K562 (cell line): ENCODE results near the gene USP28. TPM values are rescaled to one million over a fixed set of nuclear protein-coding genes. Genes with fewer than 3 reads are reported as not detected.
A peak's percentile ranks its signal among the peaks of the same experiment; 100 is the strongest.

Experiments used
- ATAC-seq: fragments of 200-7000 bp; cut with Tn5 transposase; 3 replicates; pipeline ENCODE4 v1.9.1; 2020; ENCODE audit warnings: moderate library complexity
- BruUV-seq: library from RNA; stranded (reverse); fragments of 400-500 nt; replicated peaks from 2 replicates; lab custom pipeline; 2021; lab: Mats Ljungman, UMichigan
- CTCF ChIA-PET: fragments of 300-600 bp; formaldehyde crosslinking; extraction: SDS; loops from one replicate; lab custom pipeline; 2021; ENCODE audit warnings: low intra/inter-chr PET ratio; lab: Yijun Ruan, JAX
- POLR2A ChIA-PET: fragments of 300-600, 350-650 bp; sonication (Branson Sonifier 250); formaldehyde crosslinking; extraction: SDS; loops from one replicate; lab custom pipeline; 2021; ENCODE audit warnings: antibody characterized with exemption, inconsistent platforms; lab: Yijun Ruan, JAX
- DNase-seq, 4 experiments: peaks; one replicate each; pipeline versions ENCODE4 v3.0.0 to v3.0.0-alpha.2; 2011 to 2018; ENCODE audit warnings: low spot score in 3 of 4, mixed read lengths in 3 of 4; ENCODE audit errors: extremely low read depth in 1 of 4
- FAIRE-seq: peaks from 2 replicates; lab custom pipeline; 2011; peaks lifted over from hg19 to GRCh38; lab: Jason Lieb, UNC
- H2AFZ ChIP-seq: 2 replicates; pipeline ENCODE4 v1.6.0; 2011; ENCODE audit warnings: low read depth, low read length, control low read depth, inconsistent platforms
- H3K27ac ChIP-seq: fragments of 200-600 bp; 3 replicates; pipeline ENCODE4 v1.8.0; 2011; ENCODE audit warnings: low read depth, mild to moderate bottlenecking, control low read depth, inconsistent platforms, low read length, moderate library complexity, mixed read lengths; ENCODE audit errors: extremely low read depth
- H3K27me3 ChIP-seq, 2 experiments: fragments of 300-600 bp in 1 of 2; 2 replicates in 1 of 2; 3 replicates in 1 of 2; pipeline versions ENCODE4 v1.6.0 to v1.8.0; 2011; ENCODE audit warnings: inconsistent platforms in 2 of 2, low read length in 2 of 2, mild to moderate bottlenecking in 1 of 2, mixed read lengths in 1 of 2, moderate library complexity in 1 of 2; ENCODE audit not compliant: control insufficient read depth in 2 of 2, insufficient read depth in 2 of 2
- H3K36me3 ChIP-seq: fragments of 300-600 bp; 3 replicates; pipeline ENCODE4 v1.8.0; 2011; ENCODE audit warnings: mild to moderate bottlenecking, low read length, inconsistent platforms; ENCODE audit not compliant: control insufficient read depth, insufficient read depth
- H3K4me1 ChIP-seq, 2 experiments: fragments of 200-600 bp in 1 of 2; replicated peaks in 1 of 2; 2 replicates in 1 of 2; 3 replicates in 1 of 2; pipeline versions ENCODE4 v1.5.1 to v1.8.0; 2011; ENCODE audit warnings: inconsistent platforms in 2 of 2, low read length in 2 of 2, mild to moderate bottlenecking in 1 of 2, mixed read lengths in 1 of 2, moderate library complexity in 1 of 2; ENCODE audit not compliant: control insufficient read depth in 2 of 2, insufficient read depth in 2 of 2
- H3K4me2 ChIP-seq: 2 replicates; pipeline ENCODE4 v1.6.1; 2011; ENCODE audit warnings: low read length, control low read depth, inconsistent platforms, mixed read lengths; ENCODE audit not compliant: insufficient read depth
- H3K4me3 ChIP-seq: fragments of 200-600 bp; sonication (generic), shearing (Covaris generic); 2 replicates; pipeline ENCODE4 v1.5.1; 2016; ENCODE audit warnings: control low read depth, inconsistent platforms
- H3K79me2 ChIP-seq: fragments of 200-600 bp; 3 replicates; pipeline ENCODE4 v1.8.0; 2011; ENCODE audit warnings: low read length, inconsistent platforms; ENCODE audit not compliant: control insufficient read depth, insufficient read depth
- H3K9ac ChIP-seq, 2 experiments: 2 replicates each; pipeline versions ENCODE4 v1.6.0 to v1.6.1; 2011; ENCODE audit warnings: low read depth in 2 of 2, low read length in 2 of 2, control low read depth in 1 of 2, inconsistent platforms in 1 of 2, mild to moderate bottlenecking in 1 of 2, mixed read lengths in 1 of 2; ENCODE audit not compliant: insufficient read depth in 1 of 2
- H3K9me1 ChIP-seq: one replicate; pipeline ENCODE4 v1.6.0; 2011; ENCODE audit warnings: inconsistent platforms, mild to moderate bottlenecking, low read length, moderate library complexity; ENCODE audit not compliant: control insufficient read depth, insufficient read depth
- H3K9me3 ChIP-seq: replicated peaks from 2 replicates; pipeline ENCODE4 v1.5.1; 2011; ENCODE audit warnings: low read depth, low read length, inconsistent platforms; ENCODE audit not compliant: control insufficient read depth, insufficient read depth
- H4K20me1 ChIP-seq: replicated peaks from 2 replicates; pipeline ENCODE4 v1.6.1; 2011; ENCODE audit warnings: low read length, inconsistent platforms, mixed read lengths; ENCODE audit not compliant: control insufficient read depth, insufficient read depth
- ETS2 ChIP-seq: IDR thresholded peaks from 2 replicates; pipeline ENCODE4 v1.6.1; 2016; ENCODE audit warnings: borderline replicate concordance, missing genetic modification characterization, mild to moderate bottlenecking, moderate library complexity, missing compliant biosample characterization; ENCODE audit not compliant: poor library complexity, severe bottlenecking
- HBP1 ChIP-seq: fragments of 450-650 bp; formaldehyde crosslinking; IDR thresholded peaks from 2 replicates; pipeline ENCODE4 v1.4.0; 2022; ENCODE audit warnings: missing genetic modification characterization
- MEF2A ChIP-seq: IDR thresholded peaks from 2 replicates; pipeline ENCODE4 v1.6.1; 2011; ENCODE audit warnings: low read depth, mild to moderate bottlenecking, low read length, moderate library complexity; ENCODE audit not compliant: control insufficient read depth
- RNF2 ChIP-seq: sonication (generic); IDR thresholded peaks from 2 replicates; pipeline ENCODE4 v1.6.1; 2016
- ZNF316 ChIP-seq: fragments of 450-650 bp; IDR thresholded peaks from 2 replicates; pipeline ENCODE4 v1.6.1; 2016
- WGBS: fragments of 100-300 bp; shearing (Covaris generic); methylation state at CpG from one replicate; pipeline ENCODE4 v1.1.6; 2016; ENCODE audit warnings: low coverage, mixed read lengths; ENCODE audit not compliant: insufficient coverage; ENCODE audit errors: missing lambda C conversion rate; 5-methylcytosine and 5-hydroxymethylcytosine counted together
- in situ Hi-C: fragments of 300-500 bp; cut with MboI; formaldehyde crosslinking; loops from 4 replicates; pipeline ENCODE4 v1.15.0; 2018; ENCODE audit warnings: inconsistent platforms, mixed read lengths
- intact Hi-C: fragments of 100-400 bp; cut with micrococcal nuclease; formaldehyde crosslinking; loops from 2 replicates; pipeline ENCODE4 v1.14.2; 2022
- polyA plus RNA-seq, 8 experiments: library from polyadenylated mRNA; depleted of rRNA in 4 of 8; stranded (reverse) in 5 of 8; unstranded in 3 of 8; fragments of >200 nt; fragmentation: Nextera tagmentation in 2 of 8; fragmentation: Illumina TruSeq in 1 of 8; extraction: Ambion mirVana in 2 of 8; extraction: Trizol in 1 of 8; gene quantifications; 2 replicates each; pipeline versions ENCODE4 v1.2.1 to v1.2.3, GENCODE V29; 2011 to 2014; ENCODE audit warnings: inconsistent platforms in 1 of 8, missing spikeins in 1 of 8
- total RNA-seq, 7 experiments: library from RNA; depleted of rRNA in 6 of 7; stranded (reverse); fragments of >200 nt in 6 of 7; fragmentation: Illumina TruSeq in 2 of 7; extraction: Trizol in 2 of 7; gene quantifications; 2 replicates each; pipeline versions ENCODE4 v1.2.1 to v1.2.3, GENCODE V29; 2011 to 2021; ENCODE audit warnings: low replicate concordance in 1 of 7

USP28 gene
- total and polyA plus RNA-seq, 9 of the 15 experiments (the other 6 are each of a cell fraction or from before 2014, with no cell fraction given), result 3.7 to 42.7 (median 20.3) TPM

GRCh38 chr11:113873236-113873626 is 2.1 kb downstream of the USP28 start (continued):
- TF ChIP-seq ETS2 (tag), result no peak
- no peak for TF ChIP-seq HBP1
- TF ChIP-seq RNF2, result no peak

DNA sequence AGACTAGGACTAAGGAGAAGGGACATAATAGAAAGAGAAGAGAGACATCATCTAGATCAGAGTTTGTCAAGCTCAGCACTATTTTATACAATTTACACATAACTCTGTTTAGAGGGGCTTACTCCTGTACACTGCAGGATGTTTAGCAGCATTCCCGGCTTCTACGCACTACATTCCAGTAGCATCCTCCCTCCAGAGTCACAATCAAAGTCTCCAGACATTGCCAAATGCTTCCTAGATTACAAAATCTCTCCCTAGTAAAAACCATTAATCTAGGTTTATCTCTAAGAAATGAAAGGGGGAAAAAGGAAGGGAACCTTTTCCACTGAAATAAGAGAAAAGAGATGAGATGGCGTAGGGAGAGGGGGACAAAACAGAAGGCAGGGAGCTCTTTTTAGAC is 4.0 kb downstream of the USP28 start:
- H3K9me1 ChIP-seq, result no peaks in the 10 kb centered on the region
- H3K36me3 ChIP-seq, result peaks cover 9% of the 10 kb centered on the region; the same call in 2 of the 3 replicates
- H3K4me1 ChIP-seq, result peaks cover 6 to 12% of the 10 kb centered on the region in 2 experiments; a peak in 3 of 5 replicates
- H3K27me3 ChIP-seq, result no peaks in the 10 kb centered on the region
- ChIA-PET CTCF (no interaction called here), POLR2A (interaction anchor here (1.0 to 1.4 kb wide), 2 partner anchors 12 to 13 kb away, joined by 3 read pairs; no protein-coding TSS in a partner anchor)
- WGBS, result 83% methylated on average over 3 of the region's 3 CpGs
- H3K9me3 ChIP-seq, result no peaks in the 10 kb centered on the region
- in situ Hi-C loops (no loop called here), intact Hi-C loops (no loop called here)
- ATAC-seq, result no peak
- no peak for FAIRE-seq
- peaks cover 16% of the 10 kb centered on the region for H3K79me2 ChIP-seq
- no TSS peak for BruUV-seq
- H2AFZ ChIP-seq, result no peak overlapping the region
- H3K4me2 ChIP-seq, result no peak overlapping the region
- TF ChIP-seq ZNF316 (peak; percentile 50; the same call in 1 of the 2 replicates), MEF2A (no peak)
- TF ChIP-seq, all 486 proteins: peak for 1
- Histone ChIP-seq H4K20me1 (peaks cover 4% of the 10 kb centered on the region; the same call in 1 of the 2 replicates), H3K27ac (no peak overlapping the region), H3K9ac (no peak overlapping the region), H3K4me3 (no peak overlapping the region)
- no peak for DNase-seq
